GM18499 (cell line): ENCODE data around the gene PREB.
"Not testable (repeated sequence)": the region's sequence is repeated elsewhere in the genome, so short reads cannot be mapped to it uniquely, and the experiment has no call there.

Experiments
- ATAC-seq: cut with Tn5 transposase; IDR thresholded peaks from one replicate; pipeline ENCODE4 v1.9.1; 2021; ENCODE audit warnings: moderate number of reproducible peaks; ENCODE audit not compliant: insufficient read depth, unreplicated experiment

Gene PREB

GRCh38 chr2:27128668-27129571, 5.5 kb downstream of the PREB start:
- no peak for ATAC-seq

GRCh38 chr2:27127883-27128667, 6.4 kb downstream of the PREB start:
- ATAC-seq = no peak

GRCh38 chr2:27126252-27126710, 8.2 kb downstream of the PREB start:
- no peak for ATAC-seq

GRCh38 chr2:27125104-27125503, 9.3 kb downstream of the PREB start:
- no peak for ATAC-seq

- ATAC-seq = no peak
Measured at GRCh38 chr2:27123302-27124150, 10.9 kb downstream of the PREB start, which contains the start of gene ABHD1. ABHD1 (plus strand) TSS chr2:27123815; CDS start chr2:27123949, 134 bp downstream.

GRCh38 chr2:27122791-27123190, 11.6 kb downstream of the PREB start:
- ATAC-seq = no peak

- no peak for ATAC-seq
Measured at GRCh38 chr2:27121906-27122305, 12.5 kb downstream of the PREB start.

- ATAC-seq = not testable (repeated sequence)
Measured at GRCh38 chr2:27119330-27119670, 15.1 kb downstream of the PREB start.

GRCh38 chr2:27118525-27119329, 15.7 kb downstream of the PREB start, which contains the start of gene CGREF1:
CGREF1 (minus strand) TSS chr2:27119128; CDS start chr2:27104366, 14,762 bp downstream.
- ATAC-seq = no peak

GRCh38 chr2:27117995-27118524, 16.4 kb downstream of the PREB start:
- no peak for ATAC-seq

GRCh38 chr2:27115519-27115918, 18.9 kb downstream of the PREB start:
- no peak for ATAC-seq

GRCh38 chr2:27111392-27112078, 22.9 kb downstream of the PREB start:
- ATAC-seq = not testable (repeated sequence)

GRCh38 chr2:27110603-27111352, 23.7 kb downstream of the PREB start:
- ATAC-seq = not testable (repeated sequence)

- ATAC-seq = no peak
Measured at GRCh38 chr2:27109083-27109482, 25.4 kb downstream of the PREB start.

GRCh38 chr2:27108221-27108620, 26.2 kb downstream of the PREB start:
- no peak for ATAC-seq

- no peak for ATAC-seq
Measured at GRCh38 chr2:27105981-27106380, 28.5 kb downstream of the PREB start.

- ATAC-seq = no peak
Measured at GRCh38 chr2:27102329-27102728, 32.1 kb downstream of the PREB start.

GRCh38 chr2:27100036-27100435, 34.4 kb downstream of the PREB start:
- no peak for ATAC-seq
